ENCODE results near the gene RCOR1.
A peak's percentile ranks its signal among the peaks of the same experiment; 100 is the strongest.

RCOR1 gene

GRCh38 chr14:102591944-102592762, at the start of gene RCOR1:
Gene RCOR1 (plus strand): TSS chr14:102592649. CDS start chr14:102592887, 238 bp downstream.
- peak; percentile 97 for DNase-seq

GRCh38 chr14:102544046-102544746, 48.3 kb upstream of the RCOR1 start:
- no peak for DNase-seq

GRCh38 chr14:102544747-102545460, 47.5 kb upstream of the RCOR1 start:
- peak; percentile 28 for DNase-seq

DNA sequence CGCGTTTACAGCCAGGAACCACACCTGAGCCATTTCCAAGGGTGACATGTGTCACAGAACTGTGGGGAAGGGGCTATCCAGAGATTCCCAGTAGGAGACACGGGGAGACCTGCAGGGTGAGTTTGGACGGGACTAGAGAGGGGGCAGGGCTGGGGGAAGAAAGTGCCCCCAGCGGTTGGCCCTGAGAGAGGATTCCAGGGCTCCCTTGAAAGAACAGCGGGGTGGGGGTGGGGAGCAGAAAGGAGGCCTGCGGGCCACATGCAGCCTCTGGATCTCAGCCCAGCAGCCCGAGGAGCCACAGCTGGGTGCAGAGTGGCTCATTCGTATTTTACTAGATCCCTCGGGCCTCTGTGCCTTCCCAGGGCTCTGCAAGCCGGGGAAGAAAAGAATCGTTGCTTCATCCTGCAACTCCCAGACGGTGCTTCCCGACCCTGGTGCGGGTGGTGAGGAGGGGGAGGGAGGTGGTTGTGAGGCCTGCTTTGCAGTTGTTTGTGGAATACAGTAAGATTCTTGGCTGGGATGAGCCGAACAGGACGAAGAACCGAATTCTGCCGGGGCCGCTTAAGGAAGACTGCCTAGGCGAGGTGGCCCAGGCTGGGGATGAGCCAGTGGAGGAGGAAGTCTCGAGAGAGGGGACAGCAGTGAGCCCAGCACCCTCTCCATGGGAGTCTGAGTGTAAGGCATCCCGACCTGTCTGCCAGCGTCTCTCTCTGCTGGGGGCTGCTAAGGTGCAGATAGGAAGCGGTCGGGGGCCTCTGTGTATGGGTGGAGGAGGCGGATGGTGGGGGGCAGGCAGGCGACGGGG, 46.8 kb upstream of the RCOR1 start:
- DNase-seq: no peak

DNA sequence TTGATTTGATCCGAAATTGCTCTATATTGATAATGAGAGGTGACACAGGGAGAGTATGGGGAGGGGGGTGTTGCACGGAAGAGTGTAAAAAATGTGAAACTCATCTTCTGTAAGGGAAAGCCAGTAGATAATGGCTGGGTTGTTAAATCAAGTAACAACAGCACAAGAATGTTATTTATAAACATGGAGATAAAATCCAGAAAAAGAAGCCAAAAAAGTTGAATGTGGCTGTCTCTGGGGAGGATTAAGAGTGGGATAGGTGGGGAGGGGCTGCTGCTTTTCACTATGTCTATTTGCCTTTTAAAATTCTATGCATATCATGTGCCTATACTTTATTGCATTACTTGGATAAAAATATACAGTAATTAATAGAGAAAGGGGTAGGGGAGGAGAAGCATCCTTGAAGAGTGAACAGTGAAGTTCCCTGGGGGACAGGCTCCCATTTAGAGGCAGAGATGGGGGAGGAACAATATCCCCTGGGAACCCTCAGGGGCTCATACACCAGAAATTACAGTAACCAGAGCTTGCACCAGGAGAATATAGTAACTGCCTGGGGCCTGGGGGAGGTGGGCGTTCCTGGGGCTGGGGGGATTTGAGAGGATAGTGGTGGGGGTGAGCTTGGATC, 43.7 kb upstream of the RCOR1 start:
- no peak for DNase-seq

DNA sequence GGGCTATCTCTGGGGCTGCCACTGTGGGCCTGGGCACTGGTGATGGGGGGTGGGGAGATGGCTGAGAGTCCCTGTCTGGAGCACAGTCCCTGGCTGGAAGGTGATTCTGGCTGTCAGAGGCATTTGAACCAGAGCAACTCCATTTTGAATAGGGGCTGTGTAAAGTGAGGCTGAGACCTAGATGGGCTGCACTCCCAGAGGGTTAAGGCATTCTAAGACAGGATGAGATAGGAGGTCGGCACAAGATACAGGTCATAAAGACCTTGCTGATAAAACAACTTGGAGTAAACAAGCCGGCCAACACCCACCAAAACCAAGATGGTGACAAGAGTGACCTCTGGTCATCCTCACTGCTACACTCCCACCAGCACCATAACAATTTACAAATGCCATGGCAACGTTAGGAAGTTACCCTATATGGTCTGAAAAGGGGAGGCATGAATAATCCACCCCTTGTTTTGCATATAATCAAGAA, 41.5 kb upstream of the RCOR1 start:
- peak; percentile 26 for DNase-seq

DNA sequence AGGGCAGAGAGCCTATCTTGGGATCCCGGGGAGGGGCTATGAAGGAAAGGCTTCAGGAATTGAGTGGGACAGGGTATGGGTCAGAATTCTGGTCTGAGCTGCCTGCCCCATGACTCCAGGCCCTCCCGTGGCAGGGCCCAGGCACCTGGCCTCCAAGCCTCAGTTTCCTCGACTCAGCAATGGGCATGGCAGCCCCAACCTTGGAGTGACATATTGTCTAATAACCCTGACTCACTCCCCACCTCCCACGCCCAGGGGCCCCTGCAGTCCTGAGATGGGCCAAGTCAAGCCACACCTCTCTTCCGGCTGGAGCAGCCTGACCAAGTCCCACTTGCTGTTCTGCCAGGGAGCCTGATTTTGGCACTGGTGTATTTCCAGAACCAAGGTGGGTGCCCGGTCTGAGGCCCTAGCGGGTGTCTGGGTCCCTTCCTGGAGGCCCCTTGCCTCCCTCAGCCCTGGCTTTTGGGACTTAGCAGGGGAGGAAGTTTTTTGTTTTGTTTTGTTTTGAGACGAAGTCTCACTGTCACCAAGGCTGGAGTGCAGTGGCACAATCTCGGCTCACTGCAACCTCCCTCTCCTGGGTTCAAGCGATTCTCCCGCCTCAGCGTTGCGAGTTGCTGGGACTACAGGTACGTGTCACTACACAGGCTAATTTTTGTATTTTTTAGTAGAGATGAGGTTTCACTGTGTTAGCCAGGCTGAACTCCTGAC, 40.3 kb upstream of the RCOR1 start:
- DNase-seq: peak; percentile 82

DNA sequence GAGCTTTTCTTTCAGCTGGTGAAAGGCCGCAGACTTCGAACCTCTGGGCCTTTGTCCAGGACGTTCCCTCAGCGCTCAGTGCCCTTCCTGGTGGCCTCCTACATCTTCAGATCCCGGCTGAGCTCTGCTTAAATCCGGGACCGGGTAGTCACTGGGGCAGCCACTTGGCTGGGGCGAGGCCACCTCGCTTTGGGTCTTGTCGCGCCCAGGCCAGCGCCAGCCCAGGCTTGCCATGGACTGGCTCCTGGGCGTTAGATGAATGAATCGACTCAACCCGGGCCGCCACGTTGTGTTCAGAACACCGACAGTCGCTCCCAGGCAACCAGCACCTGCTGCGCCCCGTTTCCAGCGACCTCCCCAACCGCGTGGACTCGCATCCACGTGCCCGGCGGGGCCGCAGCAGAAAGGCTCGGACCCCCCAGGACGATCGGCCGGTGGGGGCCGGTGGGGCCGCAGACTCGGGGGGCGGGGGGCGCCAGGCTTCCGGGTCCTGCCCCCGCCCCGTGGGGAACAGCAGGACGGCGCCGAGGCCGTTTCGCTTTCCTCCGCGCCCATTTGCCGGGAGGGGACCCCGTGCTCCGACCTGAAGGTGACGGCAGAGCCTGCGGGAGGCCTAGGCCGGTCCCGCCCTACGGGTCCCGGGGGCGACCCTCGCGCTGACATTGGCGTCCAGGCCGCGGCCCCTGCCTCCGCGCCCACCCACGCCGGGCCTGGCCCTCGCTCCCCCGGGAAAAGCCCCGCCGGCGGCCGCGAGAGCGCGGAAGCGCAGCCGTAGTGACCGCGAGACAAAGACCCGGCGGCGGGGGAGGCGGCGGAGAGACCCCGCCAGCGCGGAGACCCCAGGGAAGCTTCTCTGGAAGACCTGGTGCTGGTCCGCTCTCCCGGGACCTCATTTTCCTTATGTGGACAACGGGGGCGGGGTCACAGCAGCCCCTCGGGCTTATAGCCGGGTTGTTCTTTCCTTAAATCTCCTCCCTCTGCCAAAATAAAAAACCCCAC, 37.3 kb upstream of the RCOR1 start:
- DNase-seq: peak; percentile 62

GRCh38 chr14:102556098-102556677, 36.3 kb upstream of the RCOR1 start:
- DNase-seq: no peak

GRCh38 chr14:102557434-102558226, 34.8 kb upstream of the RCOR1 start:
- no peak for DNase-seq

DNA sequence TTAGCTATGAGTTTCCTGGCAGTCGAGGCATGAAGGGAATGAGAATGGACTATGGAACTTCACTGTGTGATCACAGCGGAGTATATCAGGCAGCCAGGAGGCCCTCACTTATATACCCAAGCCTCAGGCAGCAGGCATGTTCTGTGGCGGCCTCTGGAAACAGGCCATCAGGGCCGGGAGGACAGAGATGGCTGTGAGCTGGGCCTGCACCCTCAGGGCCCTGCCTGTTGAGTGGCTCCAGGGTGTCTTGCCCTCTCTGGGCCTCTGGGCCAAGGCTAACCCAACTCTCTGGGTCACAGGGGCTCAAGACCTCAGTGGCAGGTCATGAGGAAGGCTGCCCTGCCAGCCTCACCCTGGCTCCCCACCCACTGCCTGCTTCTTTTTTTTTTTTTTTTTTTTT, 33.9 kb upstream of the RCOR1 start:
- no peak for DNase-seq

DNA sequence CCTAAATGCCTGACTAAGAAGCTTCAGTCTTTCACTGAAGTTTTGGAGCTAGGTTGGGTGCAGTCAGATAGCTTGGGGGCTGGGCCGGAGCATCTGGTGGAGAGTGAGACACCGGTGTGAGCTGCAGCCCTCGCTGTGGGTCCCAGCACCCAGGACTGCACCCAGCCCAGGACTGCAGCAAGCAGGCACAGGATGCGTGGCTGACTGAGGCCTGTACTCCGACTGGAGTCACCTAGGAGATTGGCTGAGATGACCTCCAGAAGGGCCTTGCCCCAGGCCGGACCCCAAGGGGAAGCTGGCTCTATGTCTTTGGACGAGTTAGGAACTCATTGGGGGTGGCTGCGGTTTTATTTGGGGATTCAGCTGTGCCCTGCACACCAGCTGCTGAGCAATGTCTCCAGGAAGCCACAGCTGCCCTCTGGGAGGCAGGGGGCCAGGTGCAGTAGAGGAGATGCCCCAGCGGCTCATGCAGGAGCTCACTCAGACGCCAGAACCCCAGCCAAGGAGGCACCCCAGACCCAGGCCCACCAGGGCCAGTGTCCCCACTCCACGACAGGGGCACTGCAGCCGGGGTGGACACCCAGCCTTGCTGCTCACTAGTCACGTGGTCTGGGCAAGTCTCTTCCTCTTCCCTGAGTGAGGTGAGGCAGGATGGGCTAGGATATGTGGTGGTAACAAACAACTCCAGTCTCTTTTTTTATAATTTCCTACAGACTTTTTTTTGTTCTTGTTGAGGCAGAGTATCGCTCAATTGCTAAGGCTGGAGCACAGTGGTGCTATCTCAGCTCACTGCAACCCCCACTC, 31.8 kb upstream of the RCOR1 start:
- DNase-seq: no peak

- DNase-seq: peak; percentile 91
These were observed 27.0 kb upstream of the RCOR1 start for GRCh38 chr14:102565331-102565887.

DNA sequence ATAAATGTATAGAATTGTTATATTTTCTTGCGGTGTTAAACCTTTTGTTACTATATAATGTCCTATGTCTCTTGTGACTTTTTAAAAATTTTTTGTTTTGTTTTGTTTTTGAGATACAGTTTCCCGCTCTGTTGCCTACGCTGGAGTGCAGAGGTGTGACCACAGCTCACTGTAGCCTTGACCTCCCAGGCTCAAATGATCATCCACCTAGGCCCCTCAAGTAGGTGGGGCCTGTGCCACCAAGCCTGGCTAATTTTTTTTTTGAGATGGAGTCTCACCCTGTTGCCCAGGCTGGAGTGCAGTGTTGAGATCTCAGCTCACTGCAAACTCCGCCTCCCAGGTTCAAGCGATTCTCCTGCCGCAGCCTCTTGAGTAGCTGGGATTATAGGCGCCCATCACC, 26.5 kb upstream of the RCOR1 start:
- DNase-seq: no peak

DNA sequence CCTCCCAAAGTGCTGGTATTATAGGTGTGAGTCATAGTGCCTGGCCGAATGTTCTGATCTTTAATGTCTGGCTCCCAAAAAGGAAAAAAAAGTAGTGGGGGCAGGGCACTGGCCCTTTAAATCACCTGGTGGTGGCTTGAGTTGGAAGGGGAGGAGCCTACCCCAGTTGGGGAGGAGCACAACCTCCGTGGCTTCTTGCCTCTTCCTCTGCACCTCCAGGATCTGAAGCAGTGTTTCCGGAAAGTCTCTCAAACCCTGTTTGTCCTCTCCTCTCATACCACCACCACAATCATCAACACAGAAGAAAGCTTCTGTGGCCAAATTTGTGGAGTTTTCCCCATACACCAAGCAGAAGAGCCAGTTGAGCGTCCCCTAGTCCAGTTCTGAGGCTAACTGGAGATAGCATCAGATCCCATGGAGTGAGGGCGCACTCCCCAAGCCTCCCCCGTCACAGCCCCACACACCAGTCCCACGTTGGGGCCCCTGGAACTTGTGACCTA, 24.3 kb upstream of the RCOR1 start:
- no peak for DNase-seq

- DNase-seq: no peak
These were observed 22.0 kb upstream of the RCOR1 start for GRCh38 chr14:102570334-102570995.

DNA sequence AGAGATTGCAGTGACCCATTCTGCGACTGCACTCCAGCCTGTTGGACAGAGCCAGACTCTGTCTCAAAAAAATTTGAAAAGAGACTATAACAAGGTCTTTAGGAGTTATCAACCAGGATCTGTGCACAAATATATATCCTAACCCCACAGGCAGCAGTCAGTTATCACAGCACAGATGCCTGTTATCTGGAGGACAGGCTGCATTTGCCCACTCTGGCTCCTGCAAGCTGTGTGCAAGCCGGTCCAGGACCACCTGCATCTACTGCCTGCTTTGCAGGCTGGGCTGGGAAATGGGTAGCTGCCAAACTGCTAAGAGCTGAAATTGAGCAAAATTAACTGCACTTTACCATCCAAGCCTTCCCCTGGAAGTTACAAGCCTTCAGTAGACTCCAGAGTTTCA, 21.4 kb upstream of the RCOR1 start:
- DNase-seq: no peak
